Measurements from ENCODE around the gene TRAF3IP1. TPM values are rescaled to one million over a fixed set of nuclear protein-coding genes. Genes with fewer than 3 reads are reported as not detected.
A peak's percentile ranks its signal among the peaks of the same experiment; 100 is the strongest.

TRAF3IP1 gene
- total and polyA plus RNA-seq, 2 of the 13 experiments (the other 11 are each of a cell fraction or from before 2014, with no cell fraction given), result 4.1 to 12.9 TPM

DNA sequence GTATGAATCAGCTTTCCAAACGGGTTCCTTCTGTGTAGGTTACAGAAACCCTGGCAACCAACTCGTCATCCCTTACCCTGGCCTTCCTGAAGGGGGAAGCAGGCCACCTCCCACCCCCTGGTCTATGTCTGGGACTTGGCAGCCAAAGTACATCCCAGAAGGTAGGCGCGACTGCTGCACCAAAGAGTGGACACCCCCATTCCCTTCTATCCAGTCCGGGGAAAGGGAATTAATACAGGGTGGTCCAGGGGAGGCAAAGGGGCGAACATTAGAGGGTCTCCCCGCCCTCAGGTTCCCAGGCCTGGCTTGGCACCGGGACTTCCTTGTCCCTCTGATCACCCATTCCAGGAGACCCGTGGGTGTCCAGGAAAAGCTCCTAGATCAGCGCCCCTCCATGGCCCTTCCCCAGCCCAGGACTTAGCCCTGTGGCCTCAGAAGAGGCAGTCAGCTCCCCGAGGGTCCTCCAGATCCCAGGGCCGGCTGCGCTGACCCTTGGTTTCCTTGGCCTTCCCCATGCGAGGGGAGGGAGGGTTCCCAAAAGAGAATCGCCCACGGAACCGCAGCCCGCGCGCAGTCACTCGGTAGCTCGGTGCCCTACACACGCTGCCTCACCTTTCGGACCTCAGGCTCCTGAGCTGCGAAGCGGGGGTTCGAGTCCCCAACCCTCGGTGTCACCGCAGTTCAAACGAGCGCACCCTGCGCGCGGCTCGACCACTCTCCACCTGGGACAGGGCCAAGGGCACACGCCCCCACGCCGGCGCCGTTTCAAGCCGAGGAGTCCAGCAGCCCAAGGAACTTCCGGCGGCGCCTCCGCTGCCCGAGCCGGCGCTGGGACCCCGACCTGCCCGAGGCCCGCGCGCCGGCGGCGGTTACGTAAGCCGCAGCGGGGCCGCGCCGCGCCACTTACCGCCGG is 32.3 kb upstream of the TRAF3IP1 start, which contains the start of gene PER2 (continued):
- TF ChIP-seq, protein P1, sequence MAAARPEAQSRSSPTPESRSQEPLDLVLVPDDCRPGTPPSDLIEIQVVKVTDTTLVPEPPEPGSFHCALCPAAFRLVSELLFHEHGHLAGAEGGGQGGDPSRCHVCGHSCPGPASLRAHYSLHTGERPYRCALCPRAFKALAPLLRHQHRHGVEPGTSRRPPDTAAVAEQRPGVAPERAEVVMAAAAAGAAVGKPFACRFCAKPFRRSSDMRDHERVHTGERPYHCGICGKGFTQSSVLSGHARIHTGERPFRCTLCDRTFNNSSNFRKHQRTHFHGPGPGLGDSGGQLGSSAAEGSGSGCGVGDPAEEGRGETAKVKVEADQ (CRISPR knock-in tag; IDR thresholded peaks at IDR 0.05; ENCODE audit: borderline replicate concordance), result no peak
- TF ChIP-seq TCF12 (IDR thresholded peaks at IDR 0.05), result no peak
- TF ChIP-seq TCF12 (CRISPR knock-in tag; IDR thresholded peaks at IDR 0.05), result 0 out of 2 replicates have a peak, but pooled peaks have one; percentile 18
- TF ChIP-seq FOXA1 (IDR thresholded peaks at IDR 0.05), result no peak
- no peak; the same call in 1 of the 2 replicates for TF ChIP-seq FOXA1 (CRISPR knock-in tag; IDR thresholded peaks at IDR 0.05)
- TF ChIP-seq, protein P2, sequence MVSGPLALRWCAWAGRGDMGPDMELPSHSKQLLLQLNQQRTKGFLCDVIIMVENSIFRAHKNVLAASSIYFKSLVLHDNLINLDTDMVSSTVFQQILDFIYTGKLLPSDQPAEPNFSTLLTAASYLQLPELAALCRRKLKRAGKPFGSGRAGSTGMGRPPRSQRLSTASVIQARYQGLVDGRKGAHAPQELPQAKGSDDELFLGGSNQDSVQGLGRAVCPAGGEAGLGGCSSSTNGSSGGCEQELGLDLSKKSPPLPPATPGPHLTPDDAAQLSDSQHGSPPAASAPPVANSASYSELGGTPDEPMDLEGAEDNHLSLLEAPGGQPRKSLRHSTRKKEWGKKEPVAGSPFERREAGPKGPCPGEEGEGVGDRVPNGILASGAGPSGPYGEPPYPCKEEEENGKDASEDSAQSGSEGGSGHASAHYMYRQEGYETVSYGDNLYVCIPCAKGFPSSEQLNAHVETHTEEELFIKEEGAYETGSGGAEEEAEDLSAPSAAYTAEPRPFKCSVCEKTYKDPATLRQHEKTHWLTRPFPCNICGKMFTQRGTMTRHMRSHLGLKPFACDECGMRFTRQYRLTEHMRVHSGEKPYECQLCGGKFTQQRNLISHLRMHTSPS (CRISPR knock-in tag; IDR thresholded peaks at IDR 0.05; ENCODE audit: low read depth), result peak; percentile 47; the same call in 1 of the 2 replicates
- TF ChIP-seq AGO1 (IDR thresholded peaks at IDR 0.05; ENCODE audit: low read depth, low read length, poor library complexity, severe bottlenecking), result peak; percentile 54
- TF ChIP-seq ZNF431 (CRISPR knock-in tag; IDR thresholded peaks at IDR 0.05; ENCODE audit: borderline replicate concordance, low read depth), result peak; percentile 41; the same call in 1 of the 2 replicates
- peak; percentile 40; the same call in 1 of the 2 replicates for TF ChIP-seq CEBPB (IDR thresholded peaks at IDR 0.05; ENCODE audit: borderline replicate concordance, low read depth, low read length)
- peak; percentile 45; the same call in 1 of the 2 replicates for TF ChIP-seq ETV5 (CRISPR knock-in tag; IDR thresholded peaks at IDR 0.05; ENCODE audit: borderline replicate concordance)
- TF ChIP-seq NCOR1 (IDR thresholded peaks at IDR 0.05; ENCODE audit: borderline replicate concordance, low read length), result peak; percentile 50
- TF ChIP-seq LCORL (IDR thresholded peaks at IDR 0.05), result no peak
- TF ChIP-seq LCORL (CRISPR knock-in tag; IDR thresholded peaks at IDR 0.05), result peak; percentile 65; the same call in 1 of the 2 replicates
- peak; percentile 81; the same call in 1 of the 2 replicates for TF ChIP-seq ZNF713 (CRISPR knock-in tag; IDR thresholded peaks at IDR 0.05)
- TF ChIP-seq ZNF781 (CRISPR knock-in tag; IDR thresholded peaks at IDR 0.05; ENCODE audit: borderline replicate concordance, not compliant biosample characterization), result peak; percentile 64
- peak; percentile 30; the same call in 1 of the 2 replicates for TF ChIP-seq HIVEP1 (CRISPR knock-in tag; IDR thresholded peaks at IDR 0.05)
- TF ChIP-seq RAD21 (CRISPR knock-in tag; IDR thresholded peaks at IDR 0.05), result peak; percentile 42
- TF ChIP-seq, protein P3, sequence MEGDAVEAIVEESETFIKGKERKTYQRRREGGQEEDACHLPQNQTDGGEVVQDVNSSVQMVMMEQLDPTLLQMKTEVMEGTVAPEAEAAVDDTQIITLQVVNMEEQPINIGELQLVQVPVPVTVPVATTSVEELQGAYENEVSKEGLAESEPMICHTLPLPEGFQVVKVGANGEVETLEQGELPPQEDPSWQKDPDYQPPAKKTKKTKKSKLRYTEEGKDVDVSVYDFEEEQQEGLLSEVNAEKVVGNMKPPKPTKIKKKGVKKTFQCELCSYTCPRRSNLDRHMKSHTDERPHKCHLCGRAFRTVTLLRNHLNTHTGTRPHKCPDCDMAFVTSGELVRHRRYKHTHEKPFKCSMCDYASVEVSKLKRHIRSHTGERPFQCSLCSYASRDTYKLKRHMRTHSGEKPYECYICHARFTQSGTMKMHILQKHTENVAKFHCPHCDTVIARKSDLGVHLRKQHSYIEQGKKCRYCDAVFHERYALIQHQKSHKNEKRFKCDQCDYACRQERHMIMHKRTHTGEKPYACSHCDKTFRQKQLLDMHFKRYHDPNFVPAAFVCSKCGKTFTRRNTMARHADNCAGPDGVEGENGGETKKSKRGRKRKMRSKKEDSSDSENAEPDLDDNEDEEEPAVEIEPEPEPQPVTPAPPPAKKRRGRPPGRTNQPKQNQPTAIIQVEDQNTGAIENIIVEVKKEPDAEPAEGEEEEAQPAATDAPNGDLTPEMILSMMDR (CRISPR knock-in tag; IDR thresholded peaks at IDR 0.05), result peak; percentile 64
- TF ChIP-seq, protein P4, sequence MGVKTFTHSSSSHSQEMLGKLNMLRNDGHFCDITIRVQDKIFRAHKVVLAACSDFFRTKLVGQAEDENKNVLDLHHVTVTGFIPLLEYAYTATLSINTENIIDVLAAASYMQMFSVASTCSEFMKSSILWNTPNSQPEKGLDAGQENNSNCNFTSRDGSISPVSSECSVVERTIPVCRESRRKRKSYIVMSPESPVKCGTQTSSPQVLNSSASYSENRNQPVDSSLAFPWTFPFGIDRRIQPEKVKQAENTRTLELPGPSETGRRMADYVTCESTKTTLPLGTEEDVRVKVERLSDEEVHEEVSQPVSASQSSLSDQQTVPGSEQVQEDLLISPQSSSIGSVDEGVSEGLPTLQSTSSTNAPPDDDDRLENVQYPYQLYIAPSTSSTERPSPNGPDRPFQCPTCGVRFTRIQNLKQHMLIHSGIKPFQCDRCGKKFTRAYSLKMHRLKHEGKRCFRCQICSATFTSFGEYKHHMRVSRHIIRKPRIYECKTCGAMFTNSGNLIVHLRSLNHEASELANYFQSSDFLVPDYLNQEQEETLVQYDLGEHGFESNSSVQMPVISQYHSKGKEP (CRISPR knock-in tag; IDR thresholded peaks at IDR 0.05), result no peak
- 0 out of 2 replicates have a peak, but pooled peaks have one; percentile 70 for TF ChIP-seq GLI4 (CRISPR knock-in tag; IDR thresholded peaks at IDR 0.05; ENCODE audit: borderline replicate concordance)
